ENCODE measurements around the gene TASL.

TASL gene

GRCh38 chrX:30513284-30513683, 64.3 kb downstream of the TASL start:
- TF ChIP-seq FOXM1 (IDR thresholded peaks at IDR 0.05; ENCODE audit: borderline replicate concordance, low read depth) (no peak), EP300 (IDR thresholded peaks at IDR 0.05; ENCODE audit: borderline replicate concordance) (no peak), TAF1 (IDR thresholded peaks at IDR 0.05; ENCODE audit: low read depth) (no peak), REST (IDR thresholded peaks at IDR 0.05; ENCODE audit: low read depth) (no peak), YY1 (IDR thresholded peaks at IDR 0.05; ENCODE audit: low read depth) (no peak), CEBPB (IDR thresholded peaks at IDR 0.05) (no peak), TCF12 (IDR thresholded peaks at IDR 0.05; ENCODE audit: low read depth) (no peak), USF1 (IDR thresholded peaks at IDR 0.05) (no peak), ZBTB7A (IDR thresholded peaks at IDR 0.05; ENCODE audit: low read depth) (no peak), TEAD4 (IDR thresholded peaks at IDR 0.05) (no peak), NFIC (IDR thresholded peaks at IDR 0.05) (no peak), RAD21 (IDR thresholded peaks at IDR 0.05; ENCODE audit: low read depth) (no peak), CREB1 (IDR thresholded peaks at IDR 0.05; ENCODE audit: low read depth) (no peak), EGR1 (IDR thresholded peaks at IDR 0.05) (no peak), MAX (IDR thresholded peaks at IDR 0.05) (no peak)
